GM12878 (cell line): Measurements from ENCODE around the gene TMEM163. TPM values are rescaled to one million over a fixed set of nuclear protein-coding genes. Genes with fewer than 3 reads are reported as not detected.

Source experiments
- ATAC-seq: fragments of 200-7000 bp; cut with Tn5 transposase; 3 replicates; pipeline ENCODE4 v1.9.1; 2020; ENCODE audit warnings: mild to moderate bottlenecking, moderate library complexity
- Bru-seq: library from RNA; stranded (reverse); fragments of 400-500 nt; gene quantifications from one replicate; lab custom pipeline; 2021; lab: Mats Ljungman, UMichigan
- BruChase-seq, 2 experiments: library from RNA; stranded (reverse); fragments of 400-500 nt; gene quantifications; one replicate each; lab custom pipeline; 2021; lab: Mats Ljungman, UMichigan
- BruUV-seq: library from RNA; stranded (reverse); fragments of 400-500 nt; replicated peaks from 2 replicates; lab custom pipeline; 2021; lab: Mats Ljungman, UMichigan
- CTCF ChIA-PET: fragments of 300-600 bp; sonication (Branson Sonifier 250); formaldehyde crosslinking; extraction: SDS; loops from one replicate; lab custom pipeline; 2021; ENCODE audit warnings: inconsistent platforms; lab: Yijun Ruan, JAX
- POLR2A ChIA-PET: fragments of 350-600 bp; formaldehyde crosslinking; extraction: SDS; loops from one replicate; lab custom pipeline; 2021; ENCODE audit warnings: inconsistent platforms; lab: Charles Lee
- RAD21 ChIA-PET: fragments of 300-600 bp; sonication (Branson Sonifier 250); formaldehyde crosslinking; loops from one replicate; lab custom pipeline; 2023; ENCODE audit warnings: antibody characterized with exemption; ENCODE audit not compliant: unreplicated experiment; lab: Charles Lee
- SMC1A ChIA-PET: fragments of 300-600 bp; sonication (Branson Sonifier 250); formaldehyde crosslinking; loops from one replicate; lab custom pipeline; 2023; ENCODE audit not compliant: unreplicated experiment, uncharacterized antibody; lab: Charles Lee
- DNase-seq: peaks from one replicate; pipeline ENCODE4 v3.0.0-alpha.2; 2011; ENCODE audit warnings: low read depth, low spot score
- FAIRE-seq: peaks from 3 replicates; lab custom pipeline; 2011; peaks lifted over from hg19 to GRCh38; lab: Jason Lieb, UNC
- H2AFZ ChIP-seq: 2 replicates; pipeline ENCODE4 v1.6.0; 2011; ENCODE audit warnings: low read depth, low read length, control low read depth; ENCODE audit not compliant: control insufficient read depth
- H3K27ac ChIP-seq: 2 replicates; pipeline ENCODE4 v1.5.1; 2011; ENCODE audit warnings: control low read depth; ENCODE audit not compliant: control insufficient read depth, insufficient read depth
- H3K27me3 ChIP-seq, 2 experiments: replicated peaks in 1 of 2; 2 replicates each; pipeline versions ENCODE4 v1.6.0 to v1.6.1; 2011; ENCODE audit warnings: low read length in 1 of 2; ENCODE audit not compliant: control insufficient read depth in 2 of 2, insufficient read depth in 2 of 2
- H3K36me3 ChIP-seq, 2 experiments: 2 replicates each; pipeline ENCODE4 v1.5.1; 2011; ENCODE audit warnings: low read length in 1 of 2; ENCODE audit not compliant: control insufficient read depth in 2 of 2, insufficient read depth in 2 of 2
- H3K4me1 ChIP-seq: 2 replicates; pipeline ENCODE4 v1.6.1; 2011; ENCODE audit warnings: mild to moderate bottlenecking, low read length, moderate library complexity, mixed read lengths; ENCODE audit not compliant: control insufficient read depth, insufficient read depth
- H3K4me2 ChIP-seq: 2 replicates; pipeline ENCODE4 v1.6.0; 2011; ENCODE audit warnings: control low read depth; ENCODE audit not compliant: control insufficient read depth, insufficient read depth
- H3K4me3 ChIP-seq: fragments of 200-600 bp; sonication (generic); 2 replicates; pipeline ENCODE4 v1.5.1; 2016
- H3K79me2 ChIP-seq: 2 replicates; pipeline ENCODE4 v1.6.0; 2011; ENCODE audit warnings: low read length; ENCODE audit not compliant: control insufficient read depth, insufficient read depth
- H3K9ac ChIP-seq: 2 replicates; pipeline ENCODE4 v1.8.0; 2011; ENCODE audit warnings: low read length, control low read depth, mixed read lengths; ENCODE audit not compliant: control insufficient read depth, insufficient read depth
- H3K9me3 ChIP-seq: replicated peaks from 3 replicates; pipeline ENCODE4 v1.5.1; 2011; ENCODE audit warnings: mild to moderate bottlenecking, low read length; ENCODE audit not compliant: control insufficient read depth, insufficient read depth
- H4K20me1 ChIP-seq: 2 replicates; pipeline ENCODE4 v1.6.0; 2011; ENCODE audit not compliant: control insufficient read depth, insufficient read depth
- E4F1 ChIP-seq: fragments of 450-650 bp; IDR thresholded peaks from 2 replicates; pipeline ENCODE4 v1.6.1; 2018; ENCODE audit warnings: borderline replicate concordance, mild to moderate bottlenecking; ENCODE audit not compliant: partially characterized antibody
- SUZ12 ChIP-seq: fragments of 200-600 bp; sonication (generic); IDR thresholded peaks from one replicate; pipeline ENCODE4 v1.6.1; 2018; ENCODE audit warnings: antibody characterized with exemption, mild to moderate bottlenecking; ENCODE audit not compliant: unreplicated experiment
- whole genome bisulfite sequencing: methylation state at CpG from one replicate; pipeline ENCODE4 v1.1.6; 2016; ENCODE audit warnings: low lambda C conversion rate; ENCODE audit not compliant: insufficient replicate concordance, insufficient coverage; ENCODE audit errors: missing lambda C conversion rate; 5-methylcytosine and 5-hydroxymethylcytosine counted together
- in situ Hi-C: fragments of 300-500 bp; cut with MboI; formaldehyde crosslinking; loops from 9 replicates; pipeline ENCODE4 v1.14.3; 2018; ENCODE audit warnings: mixed read lengths
- intact Hi-C: fragments of 100-400 bp; cut with micrococcal nuclease; formaldehyde crosslinking; loops from one replicate; pipeline ENCODE4 v1.14.2; 2022; ENCODE audit not compliant: unreplicated experiment
- long read RNA-seq, 2 experiments: library from polyadenylated mRNA; unstranded; transcript quantifications; one replicate each; pipeline ENCODE4 v2.0.0, GENCODE V29; 2019 to 2020
- polyA minus RNA-seq, 3 experiments: library from RNA; depleted of rRNA, polyadenylated mRNA; stranded (reverse); fragments of >200 nt; gene quantifications; 2 replicates each; pipeline ENCODE4 v1.2.3, GENCODE V29; 2011
- polyA plus RNA-seq, 11 experiments: library from polyadenylated mRNA; depleted of rRNA in 4 of 11; unstranded in 6 of 11; stranded (reverse) in 5 of 11; fragments of >200 nt; fragmentation: Nextera tagmentation in 4 of 11; fragmentation: Illumina TruSeq in 1 of 11; extraction: Ambion mirVana in 4 of 11; extraction: Trizol in 1 of 11; gene quantifications; 1 replicate in 1 of 11; 2 replicates in 10 of 11; pipeline versions ENCODE4 v1.2.1 to v1.2.3, GENCODE V29; 2011 to 2016; ENCODE audit warnings: inconsistent platforms in 2 of 11, missing spikeins in 2 of 11, low read depth in 1 of 11
- total RNA-seq, 4 experiments: library from RNA; depleted of rRNA in 3 of 4; stranded (reverse); fragments of >200 nt in 3 of 4; fragmentation: Illumina TruSeq in 1 of 4; extraction: Trizol in 1 of 4; gene quantifications; 2 replicates each; pipeline versions ENCODE4 v1.2.1 to v1.2.3, GENCODE V29; 2013 to 2021

Gene TMEM163
- total RNA-seq (2013; cell fraction: nucleolus; rRNA removed), result 4.9 and 6.1 TPM in 2 replicates
- total RNA-seq (2014; rRNA removed) (0.05 and 0.11 TPM in 2 replicates), total RNA-seq (2014; rRNA removed; fragmentation: Illumina TruSeq; extraction: Trizol) (0.05 TPM in 1 of 2 replicates, not detected in the other), total RNA-seq (2021) (not detected in 2 replicates), polyA plus RNA-seq (2011; rRNA removed) (0.07 TPM in 2 replicates), polyA plus RNA-seq (2014; fragmentation: Illumina TruSeq; extraction: Trizol) (0.06 TPM in 1 of 2 replicates, not detected in the other), polyA plus RNA-seq (2014; fragmentation: Nextera tagmentation; extraction: Ambion mirVana) (under 1 TPM; 0.05 to 0.06 TPM), polyA plus RNA-seq (2014; rRNA removed) (not detected in 2 replicates), polyA plus RNA-seq (2016; fragmentation: Nextera tagmentation; extraction: Ambion mirVana) (under 1 TPM in 1 of 2 experiments, not detected in 1; 0.10 TPM), polyA minus RNA-seq (2011; rRNA and poly(A)+ RNA removed) (0.15 TPM in 1 of 2 replicates, not detected in the other), Bru-seq, nascent RNA (percentile 21 among the genes with signal in this experiment), BruChase-seq, experiment 1, labeled RNA remaining after a 6-hour chase (percentile 18 among the genes with signal in this experiment), BruChase-seq, experiment 2, labeled RNA remaining after a 2-hour chase (percentile 13 among the genes with signal in this experiment)
- 0.43 TPM for polyA plus RNA-seq (2011; ENCODE audit: low read depth)
- polyA plus RNA-seq (2011; cell fraction: cytosol; rRNA removed), result 0.10 TPM in 1 of 2 replicates, not detected in the other
- 0.06 TPM in 1 of 2 replicates, not detected in the other for polyA plus RNA-seq (2011; cell fraction: nucleus; rRNA removed)
- polyA plus RNA-seq (2012), result 0.69 and 0.94 TPM in 2 replicates
- polyA minus RNA-seq (2011; cell fraction: cytosol; rRNA and poly(A)+ RNA removed), result not detected in 2 replicates
- polyA minus RNA-seq (2011; cell fraction: nucleus; rRNA and poly(A)+ RNA removed), result not detected in 2 replicates
- long read RNA-seq, experiment 1, result 0 reads
- long read RNA-seq, experiment 2, result 0 reads

GRCh38 chr2:134718817-134719814 is at the start of gene TMEM163:
Gene TMEM163 (minus strand): TSS chr2:134719000.
- ChIA-PET SMC1A (no interaction called here), CTCF (no interaction called here), RAD21 (no interaction called here), POLR2A (no interaction called here)
- Histone ChIP-seq H2AFZ (no peak within 1 kb of the TSS; the same call in 1 of the 2 replicates), H3K4me2 (peak within 1 kb of the TSS; percentile 85), H3K9ac (no peak within 1 kb of the TSS; the same call in 1 of the 2 replicates), H3K79me2 (no peaks in the 10 kb centered on the region), H3K27ac (no peak within 1 kb of the TSS), H3K4me3 (0 out of 2 replicates have a peak within 1 kb of the TSS, but pooled peaks have one; percentile 44), H3K9me3 (no peaks in the 10 kb centered on the region), H3K4me1 (no peaks in the 10 kb centered on the region), H3K36me3 (no peaks in the 10 kb centered on the region), H3K27me3 (peaks cover 5 to 29% of the 10 kb centered on the region in 2 experiments; a peak in 3 of 4 replicates), H4K20me1 (no peaks in the 10 kb centered on the region)
- in situ Hi-C loops (no loop called here), intact Hi-C loops (no loop called here)
- FAIRE-seq, result no peak
- WGBS, result 36% methylated on average over 27 of the region's 99 CpGs
- peak; percentile 45 for ATAC-seq
- DNase-seq, result no peak
- no TSS peak for BruUV-seq
- TF ChIP-seq SUZ12 (peak; percentile 42), E4F1 (no peak)
